CD4-positive, alpha-beta memory T cell (primary cell): ENCODE results near the gene LRRC14B. TPM values are rescaled to one million over a fixed set of nuclear protein-coding genes. Genes with fewer than 3 reads are reported as not detected.
"Not testable (repeated sequence)": the region's sequence is repeated elsewhere in the genome, so short reads cannot be mapped to it uniquely, and the experiment has no call there.

Experiments used
- CTCF ChIA-PET: fragments of 350-600 bp; sonication (Branson Sonifier 250); formaldehyde crosslinking; loops from one replicate; lab custom pipeline; 2021; ENCODE audit warnings: inconsistent platforms; ENCODE audit not compliant: partially characterized antibody; lab: Charles Lee
- POLR2A ChIA-PET: fragments of 350-600 bp; sonication (Branson Sonifier 250); formaldehyde crosslinking; loops from one replicate; lab custom pipeline; 2021; ENCODE audit not compliant: partially characterized antibody; lab: Charles Lee
- DNase-seq, 5 donors: peaks; one replicate each; pipeline versions ENCODE4 v3.0.0 to v3.0.0-alpha.2; 2020 to 2022; ENCODE audit warnings: mixed read lengths in 1 of 5
- H3K27ac ChIP-seq: one replicate; pipeline ENCODE4 v1.7.0; 2013; ENCODE audit warnings: low read depth, low read length
- H3K27me3 ChIP-seq: 2 replicates; pipeline ENCODE4 v1.7.0; 2013; ENCODE audit warnings: mild to moderate bottlenecking, low read length, moderate library complexity; ENCODE audit not compliant: insufficient read depth
- H3K36me3 ChIP-seq: 2 replicates; pipeline ENCODE4 v1.7.0; 2013; ENCODE audit warnings: mild to moderate bottlenecking, low read length, moderate library complexity; ENCODE audit not compliant: insufficient read depth
- H3K4me1 ChIP-seq: 2 replicates; pipeline ENCODE4 v1.7.0; 2013; ENCODE audit warnings: mild to moderate bottlenecking, low read length, moderate library complexity; ENCODE audit not compliant: insufficient read depth
- H3K4me3 ChIP-seq, 2 donors: one replicate each; pipeline ENCODE4 v1.7.0; 2013; ENCODE audit warnings: low read length in 2 of 2, mild to moderate bottlenecking in 1 of 2
- H3K9me3 ChIP-seq, 2 donors: one replicate each; pipeline ENCODE4 v1.7.0; 2013; ENCODE audit warnings: low read length in 2 of 2, control low read depth in 1 of 2; ENCODE audit not compliant: control insufficient read depth in 1 of 2
- H3K27ac Mint-ChIP-seq, 7 donors: one replicate each; pipeline ENCODE4 v1.8.0; 2020 to 2021; ENCODE audit warnings: mixed read lengths in 7 of 7, mild to moderate bottlenecking in 6 of 7, inconsistent platforms in 3 of 7, moderate library complexity in 3 of 7
- H3K27me3 Mint-ChIP-seq, 2 donors: one replicate each; pipeline ENCODE4 v1.8.0; 2020 to 2021; ENCODE audit warnings: mixed read lengths in 2 of 2
- H3K36me3 Mint-ChIP-seq, 2 donors: one replicate each; pipeline ENCODE4 v1.8.0; 2020 to 2021; ENCODE audit warnings: mixed read lengths in 2 of 2, inconsistent platforms in 1 of 2, mild to moderate bottlenecking in 1 of 2
- H3K4me1 Mint-ChIP-seq, 4 donors: one replicate each; pipeline ENCODE4 v1.8.0; 2020 to 2021; ENCODE audit warnings: mixed read lengths in 4 of 4, mild to moderate bottlenecking in 1 of 4
- H3K4me3 Mint-ChIP-seq, 8 donors: one replicate each; pipeline ENCODE4 v1.8.0; 2020 to 2021; ENCODE audit warnings: mixed read lengths in 8 of 8, mild to moderate bottlenecking in 7 of 8, moderate library complexity in 6 of 8, inconsistent platforms in 3 of 8
- H3K9me3 Mint-ChIP-seq, 8 donors: one replicate each; pipeline ENCODE4 v1.8.0; 2020 to 2021; ENCODE audit warnings: mixed read lengths in 8 of 8, mild to moderate bottlenecking in 5 of 8, inconsistent platforms in 3 of 8, moderate library complexity in 1 of 8
- intact Hi-C: fragments of 100-400 bp; cut with micrococcal nuclease; formaldehyde crosslinking; loops from one replicate; pipeline ENCODE4 v1.15.1; 2023
- polyA plus RNA-seq, 2 donors: library from polyadenylated mRNA; unstranded; fragments of 300-500 nt; fragmentation: Illumina TruSeq; gene quantifications; one replicate each; pipeline ENCODE4 v1.2.3, GENCODE V29; 2021
- total RNA-seq, 2 experiments: library from RNA; stranded (reverse); gene quantifications; one replicate each; pipeline ENCODE4 v1.2.3, GENCODE V29; 2021

Gene LRRC14B
- total and polyA plus RNA-seq, 4 experiments from 2014 or later, result 0.15 TPM; not detected in 3

- Mint-ChIP-seq H3K4me1 (peaks cover 14 to 35% (median 16%) of the 10 kb centered on the region in 4 donors), H3K36me3 (peaks cover 45 to 46% of the 10 kb centered on the region in 2 donors), H3K9me3 (no peaks in the 10 kb centered on the region), H3K27me3 (no peaks in the 10 kb centered on the region), H3K4me3 (no peak overlapping the region), H3K27ac (peak overlapping the region in 2 of 7 donors; percentile 31 to 35)
- ChIA-PET CTCF (no interaction called here), POLR2A (no interaction called here)
- peaks cover 19% of the 10 kb centered on the region for H3K36me3 ChIP-seq
- H3K9me3 ChIP-seq, result no peaks in the 10 kb centered on the region
- peaks cover 11% of the 10 kb centered on the region for H3K4me1 ChIP-seq
- intact Hi-C loops, result no loop called here
- H3K27me3 ChIP-seq, result no peaks in the 10 kb centered on the region
- DNase-seq, result no peak
- no peak overlapping the region for H3K4me3 ChIP-seq
- no peak overlapping the region for H3K27ac ChIP-seq
These were observed 17.3 kb downstream of the LRRC14B start for GRCh38 chr5:208449-209114.

GRCh38 chr5:213803-214395 lies 22.6 kb downstream of the LRRC14B start:
- H3K4me1 ChIP-seq, result peaks cover 35% of the 10 kb centered on the region
- no peaks in the 10 kb centered on the region for H3K27me3 ChIP-seq
- H3K27me3 Mint-ChIP-seq, result no peaks in the 10 kb centered on the region
- H3K4me3 Mint-ChIP-seq, result peak overlapping the region in 2 of 8 donors; percentile 7 to 73
- peak overlapping the region in 2 of 7 donors; percentile 8 to 33 for H3K27ac Mint-ChIP-seq
- no peak for DNase-seq
- peaks cover 7% of the 10 kb centered on the region for H3K36me3 ChIP-seq
- H3K27ac ChIP-seq, result no peak overlapping the region
- no peaks in the 10 kb centered on the region for H3K9me3 ChIP-seq
- POLR2A ChIA-PET, result interaction anchor here (1.1 kb wide), 1 partner anchor 25 kb away, joined by 3 read pairs; no protein-coding TSS in a partner anchor
- intact Hi-C loops, result loop anchor here (10.0 kb wide), 1 partner anchor 231 kb away; the partner anchor contains the start of gene EXOC3
- peaks cover 19 to 21% of the 10 kb centered on the region in 2 donors for H3K36me3 Mint-ChIP-seq
- no peak overlapping the region for H3K4me3 ChIP-seq
- CTCF ChIA-PET, result no interaction called here
- peaks cover 25 to 50% (median 37%) of the 10 kb centered on the region in 4 donors for H3K4me1 Mint-ChIP-seq
- H3K9me3 Mint-ChIP-seq, result no peaks in the 10 kb centered on the region

- Mint-ChIP-seq H3K36me3 (peaks cover 16 to 33% of the 10 kb centered on the region in 2 donors), H3K4me3 (peak overlapping the region in 7 of 8 donors; percentile 52 to 73 (median 64)), H3K4me1 (peaks cover 21 to 52% (median 32%) of the 10 kb centered on the region in 4 donors), H3K27ac (peak overlapping the region in 5 of 7 donors; percentile 31 to 72 (median 65))
- H3K27ac ChIP-seq, H3K27me3 ChIP-seq, CTCF ChIA-PET, H3K4me3 ChIP-seq, H3K9me3 ChIP-seq, H3K36me3 ChIP-seq, DNase-seq, H3K27me3 Mint-ChIP-seq, H3K9me3 Mint-ChIP-seq, POLR2A ChIA-PET: not testable (repeated sequence)
- H3K4me1 ChIP-seq, result peaks cover 30% of the 10 kb centered on the region
- intact Hi-C loops, result loop anchor here (5.0 to 10.0 kb wide), 2 partner anchors 37 to 230 kb away; partner anchors contain the start of gene EXOC3
These were observed 24.0 kb downstream of the LRRC14B start for GRCh38 chr5:215256-215655.

GRCh38 chr5:216076-216475 lies 24.8 kb downstream of the LRRC14B start:
- H3K27ac ChIP-seq, CTCF ChIA-PET, H3K36me3 ChIP-seq, H3K27me3 ChIP-seq, H3K9me3 Mint-ChIP-seq, DNase-seq, POLR2A ChIA-PET, H3K4me3 ChIP-seq, H3K27me3 Mint-ChIP-seq, H3K9me3 ChIP-seq: not testable (repeated sequence)
- intact Hi-C loops, result loop anchor here (5.0 to 10.0 kb wide), 2 partner anchors 36 to 229 kb away; partner anchors contain the start of gene EXOC3
- Mint-ChIP-seq H3K36me3 (peaks cover 13 to 31% of the 10 kb centered on the region in 2 donors), H3K27ac (peak overlapping the region in 3 of 7 donors; percentile 30 to 75 (median 33)), H3K4me3 (peak overlapping the region in 5 of 8 donors; percentile 36 to 60 (median 48)), H3K4me1 (peaks cover 20 to 57% (median 36%) of the 10 kb centered on the region in 4 donors)
- H3K4me1 ChIP-seq, result peaks cover 37% of the 10 kb centered on the region

GRCh38 chr5:217494-218456 lies 26.5 kb downstream of the LRRC14B start, which contains the start of the genes CCDC127 and SDHA:
TSS of gene CCDC127 (minus strand) at chr5:218153. CDS start at chr5:216849, 1,304 bp downstream.
TSS of gene SDHA (plus strand) at chr5:218320. CDS start at chr5:218356, 36 bp downstream.
- ChIA-PET POLR2A (interaction anchor here (1.0 to 3.5 kb wide), 10 partner anchors 14 to 254 kb away, joined by 3 to 42 read pairs (median 4); partner anchors contain the start of gene PDCD6), CTCF (interaction anchor here (1.0 to 1.5 kb wide), 3 partner anchors 15 to 228 kb away, joined by 3 to 7 read pairs (median 3); no protein-coding TSS in a partner anchor)
- H3K36me3 ChIP-seq, H3K27me3 ChIP-seq, H3K27me3 Mint-ChIP-seq, H3K9me3 Mint-ChIP-seq, H3K9me3 ChIP-seq: not testable (repeated sequence)
- peak within 1 kb of the TSS; percentile 93 to 98 (median 95) for H3K4me3 Mint-ChIP-seq
- H3K4me1 Mint-ChIP-seq, result peaks cover 32 to 72% (median 49%) of the 10 kb centered on the region in 4 donors
- peak within 1 kb of the TSS; percentile 91 to 98 (median 97) for H3K27ac Mint-ChIP-seq
- Histone ChIP-seq H3K4me3 (peak within 1 kb of the TSS; percentile 73 to 77), H3K4me1 (peaks cover 54% of the 10 kb centered on the region), H3K27ac (peak within 1 kb of the TSS; percentile 88)
- intact Hi-C loops, result loop anchor here (1.0 to 10.0 kb wide), 3 partner anchors 35 to 227 kb away; partner anchors contain the start of genes EXOC3 and PDCD6
- peaks cover 13 to 31% of the 10 kb centered on the region in 2 donors for H3K36me3 Mint-ChIP-seq
- DNase-seq, result peak; percentile 94 to 99 (median 96)

- peak overlapping the region; percentile 93 to 98 (median 95) for H3K4me3 Mint-ChIP-seq
- H3K36me3 Mint-ChIP-seq, result peaks cover 15 to 36% of the 10 kb centered on the region in 2 donors
- H3K4me1 Mint-ChIP-seq, result peaks cover 38 to 79% (median 54%) of the 10 kb centered on the region in 4 donors
- Histone ChIP-seq H3K9me3 (no peaks in the 10 kb centered on the region), H3K27me3 (no peaks in the 10 kb centered on the region), H3K4me3 (peak overlapping the region; percentile 73 to 77), H3K27ac (peak overlapping the region; percentile 88), H3K4me1 (peaks cover 57% of the 10 kb centered on the region), H3K36me3 (peaks cover 7% of the 10 kb centered on the region)
- ChIA-PET POLR2A (interaction anchor here (0.7 to 3.5 kb wide), 15 partner anchors 13 to 255 kb away, joined by 3 to 42 read pairs (median 3); partner anchors contain the start of genes EXOC3, LRRC14B and PDCD6), CTCF (interaction anchor here (1.0 to 1.5 kb wide), 5 partner anchors 14 to 227 kb away, joined by 3 to 7 read pairs (median 3); no protein-coding TSS in a partner anchor)
- intact Hi-C loops, result loop anchor here (1.0 to 10.0 kb wide), 3 partner anchors 34 to 226 kb away; partner anchors contain the start of genes EXOC3 and PDCD6
- peak overlapping the region; percentile 90 to 98 (median 97) for H3K27ac Mint-ChIP-seq
- peak in 3 of 5 donors; percentile 9 to 25 (median 14) for DNase-seq
- H3K9me3 Mint-ChIP-seq, result no peaks in the 10 kb centered on the region
- no peaks in the 10 kb centered on the region for H3K27me3 Mint-ChIP-seq
These were observed 27.4 kb downstream of the LRRC14B start for GRCh38 chr5:218457-219291.
